SH-SY5Y (cell line): ENCODE measurements around the gene DGKQ.

Experiments
- GATA2 ChIP-seq: IDR thresholded peaks from 2 replicates; pipeline ENCODE4 v1.6.1; 2011; ENCODE audit warnings: mild to moderate bottlenecking, low read depth, low read length
- GATA3 ChIP-seq: IDR thresholded peaks from 2 replicates; pipeline ENCODE4 v1.6.1; 2011; ENCODE audit warnings: low read depth, mild to moderate bottlenecking, low read length, moderate library complexity

- TF ChIP-seq GATA3: no peak
- TF ChIP-seq GATA2: no peak
Measured at GRCh38 chr4:997375-998071, 24.2 kb upstream of the DGKQ start.
